Measurements from ENCODE around the gene GJB6.

GJB6 gene

GRCh38 chr13:20247963-20248362 is 15.8 kb upstream of the GJB6 start:
- in situ Hi-C loops (cut with HindIII; ENCODE audit: low sequenced_read_pairs): no loop called here
- no peak overlapping the region for H3K4me3 ChIP-seq (ENCODE audit: low read depth, low read length)
- no peak for TF ChIP-seq CTCF (IDR thresholded peaks at IDR 0.05; ENCODE audit: low read depth, low read length, missing control alignments)
- no peak for DNase-seq (ENCODE audit: low read depth)

- no peak overlapping the region for H3K4me3 ChIP-seq (ENCODE audit: low read depth, low read length)
- DNase-seq (ENCODE audit: low read depth): no peak
- in situ Hi-C loops (cut with HindIII; ENCODE audit: low sequenced_read_pairs): no loop called here
- no peak for TF ChIP-seq CTCF (IDR thresholded peaks at IDR 0.05; ENCODE audit: low read depth, low read length, missing control alignments)
These were observed 15.3 kb upstream of the GJB6 start for GRCh38 chr13:20247403-20247802.

- no peak for DNase-seq (ENCODE audit: low read depth)
- in situ Hi-C loops (cut with HindIII; ENCODE audit: low sequenced_read_pairs): no loop called here
- no peak for TF ChIP-seq CTCF (IDR thresholded peaks at IDR 0.05; ENCODE audit: low read depth, low read length, missing control alignments)
- H3K4me3 ChIP-seq (ENCODE audit: low read depth, low read length): no peak overlapping the region
These were observed 9.5 kb upstream of the GJB6 start for GRCh38 chr13:20241593-20241992.

DNA sequence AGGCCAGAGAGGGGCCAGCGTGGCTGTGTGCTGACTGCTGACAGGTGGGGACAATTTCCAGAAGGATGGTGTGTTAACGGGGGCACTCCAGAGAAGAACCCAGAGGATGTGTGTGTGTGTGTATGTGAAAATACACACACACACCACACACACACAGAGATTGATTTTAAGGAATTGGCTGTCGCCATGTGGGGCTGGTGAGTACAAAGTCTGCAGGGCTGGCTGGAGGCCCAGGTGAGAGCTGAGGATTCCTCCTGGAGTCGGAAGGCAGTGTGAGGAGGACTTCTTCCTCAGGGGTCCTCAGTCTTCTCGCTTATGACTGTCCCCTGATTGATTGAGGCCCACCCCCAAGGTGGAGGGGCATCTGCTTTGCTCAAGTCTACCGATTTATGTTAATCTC is 7.6 kb upstream of the GJB6 start:
- in situ Hi-C loops (cut with HindIII; ENCODE audit: low sequenced_read_pairs): no loop called here
- TF ChIP-seq CTCF (IDR thresholded peaks at IDR 0.05; ENCODE audit: low read depth, low read length, missing control alignments): no peak
- DNase-seq (ENCODE audit: low read depth): no peak

DNA sequence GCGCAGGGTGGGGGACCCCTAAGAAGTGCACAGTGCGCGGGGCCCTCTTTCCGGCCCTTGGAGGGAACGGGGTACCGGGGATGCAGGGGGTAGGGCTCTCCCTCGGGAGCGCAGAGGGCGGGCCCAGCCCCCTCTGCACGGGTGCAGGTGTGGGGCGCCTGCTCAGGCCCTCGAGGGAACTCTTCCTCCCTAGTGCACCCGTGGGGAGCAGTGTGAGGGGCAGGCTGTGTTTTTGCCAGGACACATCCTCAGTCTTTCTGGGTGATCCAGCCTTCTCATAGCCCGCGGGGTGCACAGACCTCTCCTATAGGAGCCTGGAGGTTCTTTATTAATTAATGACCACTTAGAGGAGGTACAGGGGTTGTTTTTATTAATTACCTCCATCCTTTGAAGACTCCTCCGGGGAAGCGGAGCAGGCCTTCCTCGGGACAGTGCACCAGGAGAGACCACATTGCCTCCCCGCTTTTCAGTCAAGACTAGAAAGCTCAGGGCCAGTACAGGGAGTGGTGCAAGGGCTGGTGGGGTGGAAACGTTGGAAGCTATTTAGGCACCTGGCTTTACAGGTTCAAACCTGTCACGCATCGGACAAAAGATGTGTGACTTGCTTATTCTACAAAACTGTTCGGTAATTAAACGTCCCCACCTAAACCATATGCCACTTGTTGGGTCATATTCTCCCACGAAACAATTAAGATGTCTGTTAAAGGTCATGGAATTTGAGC is 598 bp upstream of the GJB6 start:
- in situ Hi-C loops (cut with HindIII; ENCODE audit: low sequenced_read_pairs): no loop called here
- peak overlapping the region; percentile 12 for H3K4me3 ChIP-seq (ENCODE audit: low read depth, low read length)
- no peak for DNase-seq (ENCODE audit: low read depth)
- TF ChIP-seq CTCF (IDR thresholded peaks at IDR 0.05; ENCODE audit: low read depth, low read length, missing control alignments): no peak

More for the DNA sequence above, 7.6 kb upstream of the GJB6 start:
- no peak overlapping the region for H3K4me3 ChIP-seq (ENCODE audit: low read depth, low read length)

DNA sequence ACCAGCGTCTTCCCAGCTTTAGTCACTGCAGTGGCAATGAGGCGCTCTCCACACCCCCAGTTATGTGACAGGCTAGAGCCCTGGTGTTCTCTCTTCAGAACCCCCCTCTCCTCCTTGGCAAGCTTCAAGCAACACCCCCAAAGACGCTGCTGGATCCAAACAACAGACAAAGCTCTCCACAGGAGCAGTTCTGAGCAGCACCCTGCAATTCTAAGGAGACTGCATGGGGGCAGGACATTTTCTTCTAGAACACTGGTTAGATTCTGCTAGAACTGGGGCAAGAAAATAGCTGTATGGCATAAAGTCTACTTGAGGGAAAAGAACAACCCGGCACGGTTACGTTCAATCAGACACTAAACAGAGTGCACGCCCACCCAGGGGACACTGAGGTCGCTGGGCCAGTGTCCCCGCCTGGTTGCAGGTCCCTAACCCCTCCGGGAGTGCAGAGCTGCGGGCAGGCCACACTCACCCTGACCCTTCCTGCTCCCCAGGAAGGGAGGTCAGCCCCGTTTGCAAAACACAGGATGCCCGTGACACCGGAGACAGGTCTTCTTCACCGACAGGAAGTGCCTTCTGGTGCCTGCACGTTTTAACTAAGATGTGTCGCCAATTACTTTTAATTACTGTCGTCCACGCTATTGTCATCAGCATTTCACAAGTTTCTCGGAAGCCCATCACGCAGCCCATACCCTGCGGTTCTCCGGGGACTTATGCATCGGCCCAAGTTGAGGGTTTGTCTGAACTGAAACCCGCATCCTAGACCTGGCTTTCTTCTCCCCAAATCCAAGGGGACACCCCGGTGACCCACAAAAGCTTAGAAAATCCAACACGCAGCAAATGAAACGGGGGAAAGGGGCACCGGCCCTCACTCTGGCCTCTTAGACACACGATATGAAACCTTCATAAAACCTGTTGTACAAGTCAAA is 943 bp downstream of the GJB6 start:
- H3K4me3 ChIP-seq (ENCODE audit: low read depth, low read length): peak overlapping the region; percentile 20
- in situ Hi-C loops (cut with HindIII; ENCODE audit: low sequenced_read_pairs): no loop called here
- DNase-seq (ENCODE audit: low read depth): no peak
- TF ChIP-seq CTCF (IDR thresholded peaks at IDR 0.05; ENCODE audit: low read depth, low read length, missing control alignments): no peak

Data from astrocyte of the cerebellum (primary cell).